ENCODE data around the gene SCN3A.

DNA sequence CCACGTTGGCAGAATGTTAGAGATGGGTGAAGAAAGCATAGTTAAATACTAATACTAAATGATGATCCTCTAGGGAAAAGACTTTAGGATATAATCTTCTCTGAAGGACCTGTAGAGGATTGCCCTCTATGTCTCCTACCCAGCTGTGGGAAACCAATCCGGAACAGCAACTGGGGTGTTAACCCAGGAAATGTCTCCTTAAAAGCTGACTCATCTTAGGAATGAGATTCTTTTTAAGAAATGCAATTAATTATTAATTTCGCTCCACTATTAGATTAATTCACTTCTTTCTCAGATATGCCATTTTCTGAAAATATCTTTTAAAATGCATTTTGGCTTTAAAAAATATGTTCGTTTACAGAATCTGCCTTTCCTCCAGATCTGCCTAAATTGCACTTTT is 7.4 kb downstream of the SCN3A start:
- TF ChIP-seq, protein P1, sequence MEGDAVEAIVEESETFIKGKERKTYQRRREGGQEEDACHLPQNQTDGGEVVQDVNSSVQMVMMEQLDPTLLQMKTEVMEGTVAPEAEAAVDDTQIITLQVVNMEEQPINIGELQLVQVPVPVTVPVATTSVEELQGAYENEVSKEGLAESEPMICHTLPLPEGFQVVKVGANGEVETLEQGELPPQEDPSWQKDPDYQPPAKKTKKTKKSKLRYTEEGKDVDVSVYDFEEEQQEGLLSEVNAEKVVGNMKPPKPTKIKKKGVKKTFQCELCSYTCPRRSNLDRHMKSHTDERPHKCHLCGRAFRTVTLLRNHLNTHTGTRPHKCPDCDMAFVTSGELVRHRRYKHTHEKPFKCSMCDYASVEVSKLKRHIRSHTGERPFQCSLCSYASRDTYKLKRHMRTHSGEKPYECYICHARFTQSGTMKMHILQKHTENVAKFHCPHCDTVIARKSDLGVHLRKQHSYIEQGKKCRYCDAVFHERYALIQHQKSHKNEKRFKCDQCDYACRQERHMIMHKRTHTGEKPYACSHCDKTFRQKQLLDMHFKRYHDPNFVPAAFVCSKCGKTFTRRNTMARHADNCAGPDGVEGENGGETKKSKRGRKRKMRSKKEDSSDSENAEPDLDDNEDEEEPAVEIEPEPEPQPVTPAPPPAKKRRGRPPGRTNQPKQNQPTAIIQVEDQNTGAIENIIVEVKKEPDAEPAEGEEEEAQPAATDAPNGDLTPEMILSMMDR (conservative IDR thresholded peaks at IDR 0.05; ENCODE audit: low read depth, low read length): no peak
- TF ChIP-seq POLR2A (IDR thresholded peaks at IDR 0.05; ENCODE audit: low read depth, low read length) (no peak), MXI1 (IDR thresholded peaks at IDR 0.05; ENCODE audit: borderline replicate concordance, low read depth, low read length) (no peak), BHLHE40 (IDR thresholded peaks at IDR 0.05; ENCODE audit: low read depth, low read length) (no peak), RFX5 (IDR thresholded peaks at IDR 0.05; ENCODE audit: low read depth, low read length) (no peak), RCOR1 (IDR thresholded peaks at IDR 0.05; ENCODE audit: insufficient replicate concordance, low read length) (no peak), SMC3 (IDR thresholded peaks at IDR 0.05; ENCODE audit: low read depth, low read length) (no peak)
- TF ChIP-seq, protein P2, sequence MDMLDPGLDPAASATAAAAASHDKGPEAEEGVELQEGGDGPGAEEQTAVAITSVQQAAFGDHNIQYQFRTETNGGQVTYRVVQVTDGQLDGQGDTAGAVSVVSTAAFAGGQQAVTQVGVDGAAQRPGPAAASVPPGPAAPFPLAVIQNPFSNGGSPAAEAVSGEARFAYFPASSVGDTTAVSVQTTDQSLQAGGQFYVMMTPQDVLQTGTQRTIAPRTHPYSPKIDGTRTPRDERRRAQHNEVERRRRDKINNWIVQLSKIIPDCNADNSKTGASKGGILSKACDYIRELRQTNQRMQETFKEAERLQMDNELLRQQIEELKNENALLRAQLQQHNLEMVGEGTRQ (IDR thresholded peaks at IDR 0.05; ENCODE audit: low read depth, low read length): no peak
- TF ChIP-seq, protein P3, sequence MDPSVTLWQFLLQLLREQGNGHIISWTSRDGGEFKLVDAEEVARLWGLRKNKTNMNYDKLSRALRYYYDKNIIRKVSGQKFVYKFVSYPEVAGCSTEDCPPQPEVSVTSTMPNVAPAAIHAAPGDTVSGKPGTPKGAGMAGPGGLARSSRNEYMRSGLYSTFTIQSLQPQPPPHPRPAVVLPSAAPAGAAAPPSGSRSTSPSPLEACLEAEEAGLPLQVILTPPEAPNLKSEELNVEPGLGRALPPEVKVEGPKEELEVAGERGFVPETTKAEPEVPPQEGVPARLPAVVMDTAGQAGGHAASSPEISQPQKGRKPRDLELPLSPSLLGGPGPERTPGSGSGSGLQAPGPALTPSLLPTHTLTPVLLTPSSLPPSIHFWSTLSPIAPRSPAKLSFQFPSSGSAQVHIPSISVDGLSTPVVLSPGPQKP (IDR thresholded peaks at IDR 0.05; ENCODE audit: borderline replicate concordance, low read depth, low read length): no peak

Measured in IMR-90 (cell line).